ENCODE data around the gene SLAMF8. TPM values are rescaled to one million over a fixed set of nuclear protein-coding genes. Genes with fewer than 3 reads are reported as not detected.

SLAMF8 gene
- total RNA-seq, 1 experiment from 2014 or later, result not detected

GRCh38 chr1:159869173-159869572, 42.5 kb downstream of the SLAMF8 start:
- Mint-ChIP-seq H3K27ac (no peak overlapping the region), H3K36me3 (no peaks in the 10 kb centered on the region), H3K9me3 (no peaks in the 10 kb centered on the region), H3K4me3 (no peak overlapping the region), H3K27me3 (ENCODE audit: low read depth) (no peaks in the 10 kb centered on the region; the same call in 1 of the 2 replicates), H3K4me1 (peaks cover 4% of the 10 kb centered on the region)
- DNase-seq (ENCODE audit: low spot score) (no peak), ATAC-seq (no peak)
- no peak for TF ChIP-seq GRHL2 (CRISPR knock-in tag; IDR thresholded peaks at IDR 0.05; ENCODE audit: insufficient replicate concordance, severe bottlenecking)
- TF ChIP-seq ZNF423 (CRISPR knock-in tag; IDR thresholded peaks at IDR 0.05), result peak; percentile 64
- CTCF ChIA-PET, result interaction anchor here (1.9 to 2.2 kb wide), 3 partner anchors 18 to 138 kb away, joined by 6 to 11 read pairs (median 9); no protein-coding TSS in a partner anchor
- POLR2A ChIA-PET, result no interaction called here

DNA sequence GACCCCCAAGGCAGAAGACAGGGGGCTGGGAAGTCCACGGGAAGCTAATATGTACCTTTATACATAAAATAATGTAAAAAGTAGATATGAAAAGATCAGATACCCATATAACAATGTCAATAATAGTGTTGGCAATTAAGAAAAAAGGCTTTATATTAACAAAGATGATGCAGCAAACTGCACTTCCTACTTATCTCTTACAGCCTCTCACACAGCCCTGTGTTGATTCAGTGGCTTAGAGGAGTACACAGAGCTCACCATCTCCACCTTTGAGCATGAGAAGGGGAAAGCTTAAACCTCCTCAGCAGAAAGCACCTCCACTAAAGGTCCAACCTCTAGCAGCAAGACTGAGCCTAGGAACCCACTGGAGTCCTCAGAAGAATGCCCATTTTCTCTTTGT, 42.9 kb downstream of the SLAMF8 start:
- no peaks in the 10 kb centered on the region for H3K9me3 Mint-ChIP-seq
- peaks cover 4% of the 10 kb centered on the region for H3K4me1 Mint-ChIP-seq
- H3K36me3 Mint-ChIP-seq, result no peaks in the 10 kb centered on the region
- H3K27ac Mint-ChIP-seq, result no peak overlapping the region
- no peak for TF ChIP-seq ZNF232 (CRISPR knock-in tag; IDR thresholded peaks at IDR 0.05)
- no peak for TF ChIP-seq ZNF512 (CRISPR knock-in tag; IDR thresholded peaks at IDR 0.05; ENCODE audit: borderline replicate concordance)
- TF ChIP-seq KAT7 (CRISPR knock-in tag; IDR thresholded peaks at IDR 0.05; ENCODE audit: borderline replicate concordance), result no peak
- no peak for TF ChIP-seq NR2C2 (CRISPR knock-in tag; IDR thresholded peaks at IDR 0.05)
- TF ChIP-seq TP53 (CRISPR knock-in tag; IDR thresholded peaks at IDR 0.05), result no peak
- TF ChIP-seq OVOL2 (CRISPR knock-in tag; IDR thresholded peaks at IDR 0.05; ENCODE audit: borderline replicate concordance), result no peak
- TF ChIP-seq, protein P1, sequence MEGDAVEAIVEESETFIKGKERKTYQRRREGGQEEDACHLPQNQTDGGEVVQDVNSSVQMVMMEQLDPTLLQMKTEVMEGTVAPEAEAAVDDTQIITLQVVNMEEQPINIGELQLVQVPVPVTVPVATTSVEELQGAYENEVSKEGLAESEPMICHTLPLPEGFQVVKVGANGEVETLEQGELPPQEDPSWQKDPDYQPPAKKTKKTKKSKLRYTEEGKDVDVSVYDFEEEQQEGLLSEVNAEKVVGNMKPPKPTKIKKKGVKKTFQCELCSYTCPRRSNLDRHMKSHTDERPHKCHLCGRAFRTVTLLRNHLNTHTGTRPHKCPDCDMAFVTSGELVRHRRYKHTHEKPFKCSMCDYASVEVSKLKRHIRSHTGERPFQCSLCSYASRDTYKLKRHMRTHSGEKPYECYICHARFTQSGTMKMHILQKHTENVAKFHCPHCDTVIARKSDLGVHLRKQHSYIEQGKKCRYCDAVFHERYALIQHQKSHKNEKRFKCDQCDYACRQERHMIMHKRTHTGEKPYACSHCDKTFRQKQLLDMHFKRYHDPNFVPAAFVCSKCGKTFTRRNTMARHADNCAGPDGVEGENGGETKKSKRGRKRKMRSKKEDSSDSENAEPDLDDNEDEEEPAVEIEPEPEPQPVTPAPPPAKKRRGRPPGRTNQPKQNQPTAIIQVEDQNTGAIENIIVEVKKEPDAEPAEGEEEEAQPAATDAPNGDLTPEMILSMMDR (IDR thresholded peaks at IDR 0.05), result no peak
- no peak for TF ChIP-seq ESRRA (CRISPR knock-in tag; IDR thresholded peaks at IDR 0.05; ENCODE audit: borderline replicate concordance)
- CTCF ChIA-PET, result interaction anchor here (2.0 to 2.2 kb wide), 2 partner anchors 18 to 71 kb away, joined by 9 to 11 read pairs; no protein-coding TSS in a partner anchor
- DNase-seq (ENCODE audit: low spot score), result no peak
- no peaks in the 10 kb centered on the region; the same call in 1 of the 2 replicates for H3K27me3 Mint-ChIP-seq (ENCODE audit: low read depth)
- ATAC-seq, result no peak
- POLR2A ChIA-PET, result no interaction called here
- no peak overlapping the region for H3K4me3 Mint-ChIP-seq

DNA sequence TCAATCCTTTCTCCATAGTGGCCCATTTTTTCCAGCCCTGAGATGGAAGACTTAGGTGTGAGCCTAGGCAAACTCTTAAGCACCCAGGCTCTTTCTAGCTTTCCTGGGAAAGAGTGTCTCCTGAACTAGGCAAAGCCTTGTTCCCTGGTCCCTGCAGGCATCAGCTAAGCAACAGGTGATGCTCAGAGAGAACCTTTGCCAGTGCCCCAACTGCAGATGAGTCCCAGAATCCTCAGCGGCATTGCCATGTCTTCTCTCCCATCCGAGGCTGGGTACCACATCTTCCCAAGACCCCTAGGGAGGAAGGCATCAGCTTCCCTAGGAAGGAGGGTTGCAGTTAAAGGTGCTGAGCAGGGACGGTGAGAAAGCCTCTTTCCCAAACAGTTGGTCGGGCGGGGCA, 44.0 kb downstream of the SLAMF8 start:
- no peaks in the 10 kb centered on the region for H3K9me3 Mint-ChIP-seq
- ATAC-seq (no peak), DNase-seq (ENCODE audit: low spot score) (no peak)
- no peaks in the 10 kb centered on the region for H3K36me3 Mint-ChIP-seq
- H3K27me3 Mint-ChIP-seq (ENCODE audit: low read depth), result peaks cover 2% of the 10 kb centered on the region; the same call in 1 of the 2 replicates
- POLR2A ChIA-PET, result no interaction called here
- peaks cover 4% of the 10 kb centered on the region for H3K4me1 Mint-ChIP-seq
- H3K4me3 Mint-ChIP-seq, result no peak overlapping the region
- CTCF ChIA-PET, result interaction anchor here (1.3 to 3.4 kb wide), 3 partner anchors 22 to 72 kb away, joined by 3 to 14 read pairs (median 9); no protein-coding TSS in a partner anchor
- H3K27ac Mint-ChIP-seq, result no peak overlapping the region
- TF ChIP-seq FOXP1 (CRISPR knock-in tag; IDR thresholded peaks at IDR 0.05; ENCODE audit: borderline replicate concordance) (no peak), GTF2I (CRISPR knock-in tag; conservative IDR thresholded peaks at IDR 0.05) (no peak), CBFB (CRISPR knock-in tag; IDR thresholded peaks at IDR 0.05; ENCODE audit: low read depth) (no peak), ZNF532 (CRISPR knock-in tag; IDR thresholded peaks at IDR 0.05; ENCODE audit: borderline replicate concordance) (no peak), ZNF416 (CRISPR knock-in tag; IDR thresholded peaks at IDR 0.05) (no peak)
- TF ChIP-seq, protein P1 (IDR thresholded peaks at IDR 0.05), result no peak
- TF ChIP-seq, protein P2, sequence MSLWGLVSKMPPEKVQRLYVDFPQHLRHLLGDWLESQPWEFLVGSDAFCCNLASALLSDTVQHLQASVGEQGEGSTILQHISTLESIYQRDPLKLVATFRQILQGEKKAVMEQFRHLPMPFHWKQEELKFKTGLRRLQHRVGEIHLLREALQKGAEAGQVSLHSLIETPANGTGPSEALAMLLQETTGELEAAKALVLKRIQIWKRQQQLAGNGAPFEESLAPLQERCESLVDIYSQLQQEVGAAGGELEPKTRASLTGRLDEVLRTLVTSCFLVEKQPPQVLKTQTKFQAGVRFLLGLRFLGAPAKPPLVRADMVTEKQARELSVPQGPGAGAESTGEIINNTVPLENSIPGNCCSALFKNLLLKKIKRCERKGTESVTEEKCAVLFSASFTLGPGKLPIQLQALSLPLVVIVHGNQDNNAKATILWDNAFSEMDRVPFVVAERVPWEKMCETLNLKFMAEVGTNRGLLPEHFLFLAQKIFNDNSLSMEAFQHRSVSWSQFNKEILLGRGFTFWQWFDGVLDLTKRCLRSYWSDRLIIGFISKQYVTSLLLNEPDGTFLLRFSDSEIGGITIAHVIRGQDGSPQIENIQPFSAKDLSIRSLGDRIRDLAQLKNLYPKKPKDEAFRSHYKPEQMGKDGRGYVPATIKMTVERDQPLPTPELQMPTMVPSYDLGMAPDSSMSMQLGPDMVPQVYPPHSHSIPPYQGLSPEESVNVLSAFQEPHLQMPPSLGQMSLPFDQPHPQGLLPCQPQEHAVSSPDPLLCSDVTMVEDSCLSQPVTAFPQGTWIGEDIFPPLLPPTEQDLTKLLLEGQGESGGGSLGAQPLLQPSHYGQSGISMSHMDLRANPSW (CRISPR knock-in tag; conservative IDR thresholded peaks at IDR 0.05; ENCODE audit: low read depth), result no peak
- TF ChIP-seq, protein P3, sequence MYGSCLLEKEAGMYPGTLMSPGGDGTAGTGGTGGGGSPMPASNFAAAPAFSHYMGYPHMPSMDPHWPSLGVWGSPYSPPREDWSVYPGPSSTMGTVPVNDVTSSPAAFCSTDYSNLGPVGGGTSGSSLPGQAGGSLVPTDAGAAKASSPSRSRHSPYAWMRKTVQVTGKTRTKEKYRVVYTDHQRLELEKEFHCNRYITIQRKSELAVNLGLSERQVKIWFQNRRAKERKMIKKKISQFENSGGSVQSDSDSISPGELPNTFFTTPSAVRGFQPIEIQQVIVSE (CRISPR knock-in tag; IDR thresholded peaks at IDR 0.05; ENCODE audit: borderline replicate concordance), result no peak
